PFSK-1 (cell line): ENCODE results near the gene NUPR1.

Experiments
- POLR2AphosphoS5 ChIP-seq: IDR thresholded peaks from 2 replicates; pipeline ENCODE4 v1.6.1; 2012; ENCODE audit warnings: low read depth, mild to moderate bottlenecking, control low read depth, low read length, moderate library complexity
- SIN3A ChIP-seq: IDR thresholded peaks from 2 replicates; pipeline ENCODE4 v1.6.1; 2012; ENCODE audit warnings: mild to moderate bottlenecking, low read length, moderate library complexity, borderline replicate concordance; ENCODE audit not compliant: insufficient read depth
- TAF1 ChIP-seq: IDR thresholded peaks from 2 replicates; pipeline ENCODE4 v1.6.1; 2012; ENCODE audit warnings: low read length, control low read depth, borderline replicate concordance; ENCODE audit not compliant: insufficient read depth

- TF ChIP-seq POLR2AphosphoS5 (no peak), SIN3A (no peak), TAF1 (no peak)
Observed at GRCh38 chr16:28531777-28532744, 6.7 kb downstream of the NUPR1 start.
